Panc1 (cell line): ENCODE data around the gene NT5M.

Experiments
- POLR2AphosphoS5 ChIP-seq: IDR thresholded peaks from 2 replicates; pipeline ENCODE4 v1.6.1; 2012; ENCODE audit warnings: mild to moderate bottlenecking, low read depth, low read length, moderate library complexity
- TF ChIP-seq, protein P1 (sequence below): fragments of 450-650 bp; IDR thresholded peaks from 2 replicates; pipeline ENCODE4 v1.5.1; 2017; ENCODE audit warnings: mild to moderate bottlenecking

DNA sequence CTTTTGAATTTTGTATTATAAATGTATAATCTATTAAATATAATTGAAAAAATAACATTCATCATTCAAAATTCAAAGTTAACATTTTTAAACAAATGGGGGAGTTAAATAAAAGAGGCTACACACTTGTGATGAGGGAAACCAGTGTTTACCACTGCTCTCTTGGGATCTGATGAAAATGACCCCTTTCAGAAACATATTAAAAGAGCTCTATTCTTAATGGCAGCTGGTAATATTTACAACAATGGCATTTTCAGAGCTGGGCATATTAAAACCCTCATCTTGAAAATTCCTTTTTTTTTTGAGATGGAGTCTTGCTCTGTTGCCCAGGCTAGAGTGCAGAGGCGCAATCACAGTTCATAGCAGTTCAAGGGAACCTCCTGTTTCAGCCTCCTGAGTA lies 46.9 kb upstream of the NT5M start:
- TF ChIP-seq, protein P1, sequence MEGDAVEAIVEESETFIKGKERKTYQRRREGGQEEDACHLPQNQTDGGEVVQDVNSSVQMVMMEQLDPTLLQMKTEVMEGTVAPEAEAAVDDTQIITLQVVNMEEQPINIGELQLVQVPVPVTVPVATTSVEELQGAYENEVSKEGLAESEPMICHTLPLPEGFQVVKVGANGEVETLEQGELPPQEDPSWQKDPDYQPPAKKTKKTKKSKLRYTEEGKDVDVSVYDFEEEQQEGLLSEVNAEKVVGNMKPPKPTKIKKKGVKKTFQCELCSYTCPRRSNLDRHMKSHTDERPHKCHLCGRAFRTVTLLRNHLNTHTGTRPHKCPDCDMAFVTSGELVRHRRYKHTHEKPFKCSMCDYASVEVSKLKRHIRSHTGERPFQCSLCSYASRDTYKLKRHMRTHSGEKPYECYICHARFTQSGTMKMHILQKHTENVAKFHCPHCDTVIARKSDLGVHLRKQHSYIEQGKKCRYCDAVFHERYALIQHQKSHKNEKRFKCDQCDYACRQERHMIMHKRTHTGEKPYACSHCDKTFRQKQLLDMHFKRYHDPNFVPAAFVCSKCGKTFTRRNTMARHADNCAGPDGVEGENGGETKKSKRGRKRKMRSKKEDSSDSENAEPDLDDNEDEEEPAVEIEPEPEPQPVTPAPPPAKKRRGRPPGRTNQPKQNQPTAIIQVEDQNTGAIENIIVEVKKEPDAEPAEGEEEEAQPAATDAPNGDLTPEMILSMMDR: no peak
- TF ChIP-seq POLR2AphosphoS5: no peak
